ENCODE results near the gene NPLOC4.
"Not testable (repeated sequence)": the region's sequence is repeated elsewhere in the genome, so short reads cannot be mapped to it uniquely, and the experiment has no call there.

The NPLOC4 gene

GRCh38 chr17:81644976-81645952, 8.4 kb upstream of the NPLOC4 start:
- DNase-seq (ENCODE audit: insufficient read length) (no peak), FAIRE-seq (no peak)
- no peak for TF ChIP-seq POLR2A (IDR thresholded peaks at IDR 0.05; ENCODE audit: low read depth, low read length)
- no peak for TF ChIP-seq POLR2AphosphoS5 (IDR thresholded peaks at IDR 0.05; ENCODE audit: low read depth, low read length)
- TF ChIP-seq TAF1 (IDR thresholded peaks at IDR 0.05; ENCODE audit: borderline replicate concordance, low read depth, low read length) = no peak

DNA sequence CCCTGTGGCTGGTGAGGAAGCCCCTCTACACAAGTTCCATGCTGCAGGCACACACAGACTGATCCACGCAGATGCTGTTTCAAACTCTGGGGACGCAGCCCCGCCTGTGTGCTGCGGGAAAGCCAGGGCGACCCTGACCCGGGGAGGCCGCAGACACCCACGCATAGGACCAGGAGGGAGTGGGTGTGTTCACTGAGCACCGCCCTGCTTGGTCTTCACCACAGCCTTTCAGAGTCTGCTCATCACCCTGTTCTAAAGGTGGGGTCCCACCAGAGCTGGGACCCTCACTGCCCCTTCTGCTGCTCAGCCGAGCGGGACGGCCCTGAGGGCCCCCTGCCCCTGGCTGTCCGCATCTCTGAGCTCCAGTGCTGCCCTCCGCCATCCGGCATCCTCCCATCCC, 7.6 kb upstream of the NPLOC4 start:
- DNase-seq (ENCODE audit: insufficient read length) (no peak), FAIRE-seq (no peak)
- TF ChIP-seq POLR2A (IDR thresholded peaks at IDR 0.05; ENCODE audit: low read depth, low read length) = no peak
- no peak for TF ChIP-seq POLR2AphosphoS5 (IDR thresholded peaks at IDR 0.05; ENCODE audit: low read depth, low read length)
- TF ChIP-seq TAF1 (IDR thresholded peaks at IDR 0.05; ENCODE audit: borderline replicate concordance, low read depth, low read length) = no peak

- TF ChIP-seq POLR2AphosphoS5 (IDR thresholded peaks at IDR 0.05; ENCODE audit: low read depth, low read length) (no peak), TAF1 (IDR thresholded peaks at IDR 0.05; ENCODE audit: borderline replicate concordance, low read depth, low read length) (no peak), POLR2A (IDR thresholded peaks at IDR 0.05; ENCODE audit: low read depth, low read length) (no peak)
- no peak for DNase-seq (ENCODE audit: insufficient read length)
- no peak for FAIRE-seq
Observed at GRCh38 chr17:81641825-81642489, 5.0 kb upstream of the NPLOC4 start.

GRCh38 chr17:81640011-81640410, 3.1 kb upstream of the NPLOC4 start:
- TF ChIP-seq TAF1 (IDR thresholded peaks at IDR 0.05; ENCODE audit: borderline replicate concordance, low read depth, low read length) (no peak), POLR2AphosphoS5 (IDR thresholded peaks at IDR 0.05; ENCODE audit: low read depth, low read length) (no peak), POLR2A (IDR thresholded peaks at IDR 0.05; ENCODE audit: low read depth, low read length) (no peak)
- DNase-seq (ENCODE audit: insufficient read length) (no peak), FAIRE-seq (no peak)

DNA sequence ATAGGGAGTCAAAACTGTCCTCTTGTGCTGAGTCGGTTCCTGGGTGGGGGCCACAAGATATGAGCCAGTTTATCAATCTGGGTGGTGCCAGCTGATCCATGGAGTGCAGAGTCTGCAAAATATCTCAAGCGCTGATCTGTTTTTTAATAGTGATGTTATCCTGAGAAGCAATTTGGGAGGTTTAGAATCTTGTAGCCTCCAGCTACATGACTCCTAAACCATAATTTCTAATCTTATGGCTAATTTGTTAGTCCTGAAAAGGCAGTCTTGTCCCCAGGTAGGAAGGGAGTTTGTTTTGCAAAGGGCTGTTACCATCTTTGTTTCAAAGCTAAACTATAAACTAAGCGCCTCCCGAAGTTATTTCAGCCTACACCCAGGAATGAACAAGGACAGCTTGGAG, 1.8 kb upstream of the NPLOC4 start:
- TF ChIP-seq POLR2A (IDR thresholded peaks at IDR 0.05; ENCODE audit: low read depth, low read length) = no peak
- no peak for TF ChIP-seq POLR2AphosphoS5 (IDR thresholded peaks at IDR 0.05; ENCODE audit: low read depth, low read length)
- TF ChIP-seq TAF1 (IDR thresholded peaks at IDR 0.05; ENCODE audit: borderline replicate concordance, low read depth, low read length) = no peak
- DNase-seq (ENCODE audit: insufficient read length) = no peak
- no peak for FAIRE-seq

DNA sequence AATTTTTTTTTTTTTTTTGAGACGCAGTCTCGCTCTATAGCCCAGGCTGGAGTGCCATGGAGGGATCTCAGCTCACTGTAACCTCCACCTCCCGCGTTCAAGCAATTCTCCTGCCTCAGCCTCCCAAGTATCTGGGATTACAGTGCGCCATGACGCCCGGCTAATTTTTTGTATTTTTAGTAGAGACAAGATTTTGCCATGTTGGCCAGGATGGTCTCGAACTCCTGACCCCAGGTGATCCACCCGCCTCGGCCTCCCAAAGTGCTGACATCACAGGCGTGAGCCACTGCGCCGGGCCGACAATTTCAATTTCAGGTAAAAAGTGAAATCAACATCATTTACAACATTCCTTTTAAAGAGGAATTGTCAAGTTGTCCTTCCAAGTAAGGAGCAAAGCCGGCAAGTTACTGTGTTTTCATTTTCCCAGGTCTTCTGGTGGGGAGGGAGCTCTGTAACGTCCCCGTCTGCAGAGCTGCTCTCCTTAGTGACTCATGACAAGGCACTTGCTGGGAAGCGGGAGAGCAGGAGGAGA, 873 bp downstream of the NPLOC4 start:
- TF ChIP-seq POLR2AphosphoS5 (IDR thresholded peaks at IDR 0.05; ENCODE audit: low read depth, low read length) = no peak
- TF ChIP-seq POLR2A (IDR thresholded peaks at IDR 0.05; ENCODE audit: low read depth, low read length) = no peak
- no peak for TF ChIP-seq TAF1 (IDR thresholded peaks at IDR 0.05; ENCODE audit: borderline replicate concordance, low read depth, low read length)
- DNase-seq (ENCODE audit: insufficient read length) (no peak), FAIRE-seq (no peak)

- TF ChIP-seq POLR2AphosphoS5 (IDR thresholded peaks at IDR 0.05; ENCODE audit: low read depth, low read length) = no peak
- TF ChIP-seq TAF1 (IDR thresholded peaks at IDR 0.05; ENCODE audit: borderline replicate concordance, low read depth, low read length) = no peak
- no peak for TF ChIP-seq POLR2A (IDR thresholded peaks at IDR 0.05; ENCODE audit: low read depth, low read length)
- FAIRE-seq = no peak
- DNase-seq (ENCODE audit: insufficient read length) = no peak
Observed at GRCh38 chr17:81635431-81635830, 1.5 kb downstream of the NPLOC4 start.

- TF ChIP-seq POLR2A (IDR thresholded peaks at IDR 0.05; ENCODE audit: low read depth, low read length) = no peak
- FAIRE-seq = no peak
Observed at GRCh38 chr17:81631482-81631881, 5.4 kb downstream of the NPLOC4 start.

DNA sequence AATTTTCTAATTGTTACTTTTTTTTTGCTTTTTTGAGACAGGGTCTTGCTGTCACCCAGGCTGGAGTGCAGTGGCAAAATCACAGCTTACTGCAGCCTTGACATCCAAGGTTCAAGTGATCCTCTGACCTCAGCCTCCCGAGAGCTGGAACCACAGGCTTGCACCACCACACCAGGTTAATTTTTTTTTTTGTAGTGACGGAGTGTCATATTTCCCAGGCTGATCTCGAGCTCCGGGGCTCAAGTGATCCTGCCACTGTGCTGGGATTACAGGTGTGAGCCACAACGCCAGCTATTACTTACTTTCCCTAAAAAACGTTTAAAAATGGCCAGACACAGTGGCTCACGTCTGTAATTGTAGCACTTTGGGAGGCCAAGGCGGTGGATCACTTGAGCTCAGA, 6.6 kb downstream of the NPLOC4 start:
- TF ChIP-seq POLR2AphosphoS5 (IDR thresholded peaks at IDR 0.05; ENCODE audit: low read depth, low read length) (no peak), TAF1 (IDR thresholded peaks at IDR 0.05; ENCODE audit: borderline replicate concordance, low read depth, low read length) (no peak), POLR2A (IDR thresholded peaks at IDR 0.05; ENCODE audit: low read depth, low read length) (no peak)
- FAIRE-seq (no peak), DNase-seq (ENCODE audit: insufficient read length) (no peak)

More at GRCh38 chr17:81631482-81631881, 5.4 kb downstream of the NPLOC4 start:
- no peak for DNase-seq (ENCODE audit: insufficient read length)

- no peak for TF ChIP-seq POLR2AphosphoS5 (IDR thresholded peaks at IDR 0.05; ENCODE audit: low read depth, low read length)
- TF ChIP-seq POLR2A (IDR thresholded peaks at IDR 0.05; ENCODE audit: low read depth, low read length) = no peak
- TF ChIP-seq TAF1 (IDR thresholded peaks at IDR 0.05; ENCODE audit: borderline replicate concordance, low read depth, low read length) = no peak
- FAIRE-seq (no peak), DNase-seq (ENCODE audit: insufficient read length) (no peak)
Observed at GRCh38 chr17:81621494-81622130, 15.3 kb downstream of the NPLOC4 start.

DNA sequence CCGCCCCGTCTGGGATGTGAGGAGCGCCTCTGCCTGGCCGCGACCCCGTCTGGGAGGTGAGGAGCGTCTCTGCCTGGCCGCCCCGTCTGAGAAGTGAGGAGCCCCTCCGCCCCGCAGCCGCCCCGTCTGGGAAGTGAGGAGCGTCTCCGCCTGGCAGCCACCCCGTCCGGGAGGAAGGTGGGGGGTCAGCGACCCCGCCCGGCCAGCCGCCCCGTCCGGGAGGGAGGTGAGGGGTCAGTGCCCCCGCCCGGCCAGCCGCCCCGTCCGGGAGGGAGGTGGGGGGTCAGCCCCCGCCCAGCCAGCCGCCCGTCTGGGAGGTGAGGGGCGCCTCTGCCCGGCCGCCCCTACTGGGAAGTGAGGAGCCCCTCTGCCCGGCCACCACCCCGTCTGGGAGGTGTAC, 18.6 kb downstream of the NPLOC4 start:
- not testable (repeated sequence) for FAIRE-seq; DNase-seq (ENCODE audit: insufficient read length)
